GM13976 (cell line): ENCODE data around the gene SLC34A2.
"Not testable (repeated sequence)": the region's sequence is repeated elsewhere in the genome, so short reads cannot be mapped to it uniquely, and the experiment has no call there.

Source experiments
- DNase-seq: peaks from one replicate; pipeline ENCODE4 v3.0.0; 2012; ENCODE audit warnings: low spot score
- CTCF ChIP-seq: IDR thresholded peaks from 2 replicates; pipeline ENCODE4 v1.5.1; 2012; ENCODE audit warnings: borderline replicate concordance, mild to moderate bottlenecking; ENCODE audit not compliant: insufficient read depth; ENCODE audit errors: extremely low read depth, missing control alignments, control extremely low read depth
- in situ Hi-C: fragments of 300-500 bp; cut with MboI; formaldehyde crosslinking; loops from one replicate; pipeline ENCODE4 v1.12.0; 2022; ENCODE audit warnings: low sequenced_read_pairs, mixed read lengths, inconsistent platforms; ENCODE audit not compliant: unreplicated experiment

Gene SLC34A2

GRCh38 chr4:25658357-25658771 is 2.7 kb downstream of the SLC34A2 start:
- DNase-seq: no peak
- TF ChIP-seq CTCF: no peak
- in situ Hi-C loops: no loop called here

- no peak for TF ChIP-seq CTCF
- no peak for DNase-seq
- in situ Hi-C loops: no loop called here
Measured at GRCh38 chr4:25658777-25659176, 3.1 kb downstream of the SLC34A2 start.

- in situ Hi-C loops, DNase-seq: not testable (repeated sequence)
Measured at GRCh38 chr4:25661441-25661840, 5.8 kb downstream of the SLC34A2 start.

- in situ Hi-C loops: no loop called here
- TF ChIP-seq CTCF: no peak
- no peak for DNase-seq
Measured at GRCh38 chr4:25662306-25662705, 6.7 kb downstream of the SLC34A2 start.

GRCh38 chr4:25663781-25664180 is 8.1 kb downstream of the SLC34A2 start:
- in situ Hi-C loops: no loop called here
- DNase-seq: no peak
- TF ChIP-seq CTCF: no peak

- in situ Hi-C loops: no loop called here
- DNase-seq: no peak
- TF ChIP-seq CTCF: no peak
Measured at GRCh38 chr4:25666031-25666630, 10.5 kb downstream of the SLC34A2 start.

- no peak for DNase-seq
- no peak for TF ChIP-seq CTCF
- in situ Hi-C loops: no loop called here
Measured at GRCh38 chr4:25667931-25668557, 12.4 kb downstream of the SLC34A2 start.
